ENCODE measurements around the gene PCMT1.

DNA sequence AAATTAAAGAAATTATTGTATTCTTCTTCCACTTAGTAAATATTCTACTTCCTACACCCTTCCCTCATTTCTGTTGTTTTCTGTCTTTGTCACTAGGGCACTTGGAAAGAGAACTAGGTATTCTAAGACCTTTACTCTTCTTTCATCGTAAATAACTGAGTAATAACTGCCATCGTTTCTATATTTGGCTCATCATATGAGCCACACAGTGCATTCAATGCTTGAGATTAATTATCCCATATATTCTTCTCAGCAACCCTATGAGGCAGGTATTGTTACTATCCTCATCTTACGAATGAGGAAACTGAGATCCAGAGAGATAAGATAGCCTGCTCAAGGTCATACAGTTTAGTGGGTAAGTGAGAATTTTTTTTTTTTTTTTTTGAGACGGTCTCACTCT is 75.8 kb downstream of the PCMT1 start:
- TF ChIP-seq, protein P1, sequence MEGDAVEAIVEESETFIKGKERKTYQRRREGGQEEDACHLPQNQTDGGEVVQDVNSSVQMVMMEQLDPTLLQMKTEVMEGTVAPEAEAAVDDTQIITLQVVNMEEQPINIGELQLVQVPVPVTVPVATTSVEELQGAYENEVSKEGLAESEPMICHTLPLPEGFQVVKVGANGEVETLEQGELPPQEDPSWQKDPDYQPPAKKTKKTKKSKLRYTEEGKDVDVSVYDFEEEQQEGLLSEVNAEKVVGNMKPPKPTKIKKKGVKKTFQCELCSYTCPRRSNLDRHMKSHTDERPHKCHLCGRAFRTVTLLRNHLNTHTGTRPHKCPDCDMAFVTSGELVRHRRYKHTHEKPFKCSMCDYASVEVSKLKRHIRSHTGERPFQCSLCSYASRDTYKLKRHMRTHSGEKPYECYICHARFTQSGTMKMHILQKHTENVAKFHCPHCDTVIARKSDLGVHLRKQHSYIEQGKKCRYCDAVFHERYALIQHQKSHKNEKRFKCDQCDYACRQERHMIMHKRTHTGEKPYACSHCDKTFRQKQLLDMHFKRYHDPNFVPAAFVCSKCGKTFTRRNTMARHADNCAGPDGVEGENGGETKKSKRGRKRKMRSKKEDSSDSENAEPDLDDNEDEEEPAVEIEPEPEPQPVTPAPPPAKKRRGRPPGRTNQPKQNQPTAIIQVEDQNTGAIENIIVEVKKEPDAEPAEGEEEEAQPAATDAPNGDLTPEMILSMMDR (conservative IDR thresholded peaks at IDR 0.05), result no peak
- TF ChIP-seq ZFX (IDR thresholded peaks at IDR 0.05), result no peak

Measured in C4-2B (cell line).